OCI-LY1 (cell line): Measurements from ENCODE around the gene GLI2.

Source experiments
- CTCF ChIP-seq: fragments of 200-600 bp; sonication (generic), shearing (Covaris generic); IDR thresholded peaks from 2 replicates; pipeline ENCODE4 v1.5.1; 2017; ENCODE audit warnings: mild to moderate bottlenecking, antibody characterized with exemption, low read length, moderate library complexity, mixed read lengths
- EZH2 ChIP-seq: fragments of 200-600 bp; sonication (generic), shearing (Covaris generic); IDR thresholded peaks from 2 replicates; pipeline ENCODE4 v1.8.0; 2017; ENCODE audit warnings: borderline replicate concordance, mixed run types, mild to moderate bottlenecking, antibody characterized with exemption, low read length, moderate library complexity, mixed read lengths

GRCh38 chr2:120722568-120723421 lies 12.9 kb upstream of the GLI2 start:
- TF ChIP-seq CTCF = no peak
- no peak for TF ChIP-seq EZH2
